ENCODE measurements around the gene AIFM1.
A peak's percentile ranks its signal among the peaks of the same experiment; 100 is the strongest.

The AIFM1 gene

DNA sequence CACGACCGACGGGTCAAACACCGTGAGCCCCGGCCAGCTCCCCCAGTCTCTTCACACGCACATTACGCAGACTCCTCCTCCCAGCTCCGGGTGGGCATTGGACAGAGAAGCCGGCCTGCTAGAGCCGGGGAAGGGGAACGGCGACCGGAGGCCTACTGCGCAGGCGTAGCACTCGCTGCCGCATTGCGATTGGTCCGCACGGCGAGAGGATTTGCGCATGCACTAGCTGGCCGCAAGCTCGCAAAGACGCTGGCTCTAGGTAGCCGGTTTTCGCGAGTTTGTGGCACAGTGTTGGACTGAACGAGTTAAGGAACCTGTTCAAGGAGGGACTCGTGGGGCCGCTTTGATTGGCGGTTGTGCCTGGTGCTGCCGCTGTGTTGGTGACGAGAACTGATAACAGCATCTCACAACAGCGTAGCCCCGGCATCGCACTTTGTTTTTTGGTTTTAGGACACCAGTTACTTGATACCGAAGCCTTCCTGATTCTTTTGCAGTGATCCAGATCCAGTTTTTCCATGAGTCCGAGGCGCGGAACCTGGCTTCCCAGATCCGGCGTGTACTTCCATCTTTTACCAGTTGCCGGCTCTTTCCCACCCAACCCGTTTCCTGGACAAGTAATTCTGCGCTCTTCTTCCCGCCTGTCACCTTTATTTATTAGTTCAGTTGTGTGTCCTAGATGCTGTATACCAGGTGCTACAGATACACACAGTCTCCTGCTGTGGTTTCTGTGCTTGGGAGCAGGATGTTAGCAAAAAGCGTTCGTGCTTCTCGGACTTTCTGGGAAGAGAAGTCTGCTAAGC, at the start of gene AIFM1:
Gene AIFM1 (minus strand): TSS at position 139 of the 800 bp plus-strand sequence. CDS start 185 bp downstream, outside the sequence.
- H3K27ac ChIP-seq (ENCODE audit: low read length), result peak within 1 kb of the TSS; percentile 80
- peaks cover 0 to 2% of the 10 kb centered on the region in 2 donors for H3K27me3 ChIP-seq (ENCODE audit: control insufficient read depth in 1 of 2, insufficient read depth in 2 of 2, low read length in 2 of 2)
- H3K36me3 ChIP-seq (ENCODE audit: control insufficient read depth in 2 of 2, insufficient read depth in 2 of 2, low read length in 2 of 2), result no peaks in the 10 kb centered on the region
- H3K9ac ChIP-seq (ENCODE audit: low read length in 2 of 2), result peak within 1 kb of the TSS; percentile 73 to 75
- H3K4me1 ChIP-seq (ENCODE audit: control insufficient read depth, insufficient read depth, low read length), result peaks cover 2% of the 10 kb centered on the region
- H3K9me3 ChIP-seq (ENCODE audit: control insufficient read depth in 2 of 2, low read length in 2 of 2), result no peaks in the 10 kb centered on the region
- peak within 1 kb of the TSS; percentile 71 to 80 for H3K4me3 ChIP-seq (ENCODE audit: low read length in 2 of 2)

DNA sequence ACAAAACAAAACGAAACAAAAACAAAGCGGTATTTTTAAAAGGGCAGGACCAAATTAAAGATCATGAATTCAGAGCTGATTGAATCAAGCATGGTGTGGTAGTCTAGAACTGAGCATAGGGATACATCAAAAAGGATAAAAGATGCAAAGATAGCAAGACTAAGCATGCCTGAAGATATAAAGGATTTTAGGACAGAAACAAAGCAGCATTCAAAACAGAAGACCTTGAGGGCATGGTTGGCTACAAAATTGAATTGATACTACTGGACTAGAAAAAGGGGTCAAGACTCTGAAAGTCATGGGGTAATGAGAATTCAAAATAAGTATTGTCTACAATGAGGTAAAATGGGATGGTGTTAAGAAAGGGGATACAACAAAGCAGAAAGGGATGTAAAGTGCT, 47.7 kb upstream of the AIFM1 start:
- Histone ChIP-seq H3K36me3 (ENCODE audit: control insufficient read depth in 2 of 2, insufficient read depth in 2 of 2, low read length in 2 of 2) (peaks cover 0 to 9% of the 10 kb centered on the region in 2 donors), H3K27me3 (ENCODE audit: control insufficient read depth in 1 of 2, insufficient read depth in 2 of 2, low read length in 2 of 2) (peaks cover 0 to 4% of the 10 kb centered on the region in 2 donors)

DNA sequence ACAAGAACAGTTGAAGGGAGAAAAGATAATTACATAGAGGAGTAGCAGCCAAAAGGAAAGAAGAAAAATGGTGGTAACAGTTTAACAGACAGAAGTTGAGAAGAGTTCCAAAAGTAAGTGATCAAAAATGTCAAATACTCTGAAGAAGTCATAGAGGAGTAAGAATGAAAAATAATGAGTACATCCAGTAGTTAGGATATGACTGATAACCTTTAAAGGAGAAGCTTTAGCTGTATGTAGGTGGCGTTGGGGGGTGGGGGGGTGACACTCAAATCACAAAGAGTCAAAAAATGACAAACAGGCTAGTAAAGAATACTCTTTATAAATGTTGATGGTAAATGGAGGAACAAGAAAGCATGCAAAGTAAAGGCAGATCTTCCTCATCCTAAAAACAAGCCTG, 46.7 kb upstream of the AIFM1 start:
- H3K9me3 ChIP-seq (ENCODE audit: control insufficient read depth in 2 of 2, low read length in 2 of 2), result no peaks in the 10 kb centered on the region
- H3K4me3 ChIP-seq (ENCODE audit: low read length in 2 of 2), result no peak overlapping the region
- H3K36me3 ChIP-seq (ENCODE audit: control insufficient read depth in 2 of 2, insufficient read depth in 2 of 2, low read length in 2 of 2), result peaks cover 0 to 9% of the 10 kb centered on the region in 2 donors

More for the DNA sequence above, 47.7 kb upstream of the AIFM1 start:
- H3K27ac ChIP-seq (ENCODE audit: low read length), result no peak overlapping the region
- H3K9me3 ChIP-seq (ENCODE audit: control insufficient read depth in 2 of 2, low read length in 2 of 2), result no peaks in the 10 kb centered on the region
- H3K9ac ChIP-seq (ENCODE audit: low read length in 2 of 2), result no peak overlapping the region
- no peak overlapping the region for H3K4me3 ChIP-seq (ENCODE audit: low read length in 2 of 2)
- no peaks in the 10 kb centered on the region for H3K4me1 ChIP-seq (ENCODE audit: control insufficient read depth, insufficient read depth, low read length)

DNA sequence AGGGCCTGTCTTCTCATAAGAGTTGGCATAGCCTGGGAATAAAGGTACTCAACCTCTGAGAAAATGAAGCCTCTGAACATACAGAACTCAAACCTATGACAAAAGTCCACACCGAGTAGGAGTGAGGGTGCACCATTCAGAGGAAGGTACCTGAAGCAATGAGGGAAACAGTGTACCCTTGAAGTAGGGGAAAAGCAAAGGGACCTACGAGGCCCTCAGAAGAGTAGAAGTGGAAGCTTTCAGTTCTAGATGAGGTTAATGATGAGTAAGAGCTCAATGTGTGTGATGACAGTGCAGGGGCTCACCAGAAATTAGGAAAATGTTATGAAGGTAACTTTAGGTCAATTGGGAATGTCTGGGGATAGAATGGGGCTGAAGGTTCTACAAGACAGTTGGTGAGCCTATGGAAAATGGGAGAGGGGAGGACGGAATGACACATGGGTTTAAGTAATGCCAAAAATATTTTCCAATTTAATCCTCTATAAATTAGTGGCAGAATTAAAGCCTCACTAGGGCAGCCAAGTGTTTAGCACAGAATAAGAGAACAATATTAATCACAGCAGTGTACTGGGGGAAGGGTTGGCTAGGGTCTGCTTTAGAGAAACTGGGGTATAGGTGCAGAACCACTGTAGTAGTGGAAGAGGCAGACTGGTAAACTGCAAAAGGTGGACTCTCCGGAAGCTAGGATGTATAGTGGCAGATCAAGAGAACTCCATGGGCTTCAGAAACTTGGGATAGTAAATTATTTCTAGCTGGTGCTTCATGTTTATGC, 46.0 kb upstream of the AIFM1 start:
- no peak overlapping the region for H3K4me3 ChIP-seq (ENCODE audit: low read length in 2 of 2)
- no peaks in the 10 kb centered on the region for H3K4me1 ChIP-seq (ENCODE audit: control insufficient read depth, insufficient read depth, low read length)
- H3K9me3 ChIP-seq (ENCODE audit: control insufficient read depth in 2 of 2, low read length in 2 of 2), result no peaks in the 10 kb centered on the region
- no peak overlapping the region for H3K27ac ChIP-seq (ENCODE audit: low read length)
- H3K9ac ChIP-seq (ENCODE audit: low read length in 2 of 2), result no peak overlapping the region
- peaks cover 0 to 4% of the 10 kb centered on the region in 2 donors for H3K27me3 ChIP-seq (ENCODE audit: control insufficient read depth in 1 of 2, insufficient read depth in 2 of 2, low read length in 2 of 2)
- H3K36me3 ChIP-seq (ENCODE audit: control insufficient read depth in 2 of 2, insufficient read depth in 2 of 2, low read length in 2 of 2), result peaks cover 0 to 9% of the 10 kb centered on the region in 2 donors

More for the DNA sequence above, 46.7 kb upstream of the AIFM1 start:
- Histone ChIP-seq H3K27ac (ENCODE audit: low read length) (no peak overlapping the region), H3K27me3 (ENCODE audit: control insufficient read depth in 1 of 2, insufficient read depth in 2 of 2, low read length in 2 of 2) (peaks cover 0 to 4% of the 10 kb centered on the region in 2 donors), H3K4me1 (ENCODE audit: control insufficient read depth, insufficient read depth, low read length) (no peaks in the 10 kb centered on the region), H3K9ac (ENCODE audit: low read length in 2 of 2) (no peak overlapping the region)

DNA sequence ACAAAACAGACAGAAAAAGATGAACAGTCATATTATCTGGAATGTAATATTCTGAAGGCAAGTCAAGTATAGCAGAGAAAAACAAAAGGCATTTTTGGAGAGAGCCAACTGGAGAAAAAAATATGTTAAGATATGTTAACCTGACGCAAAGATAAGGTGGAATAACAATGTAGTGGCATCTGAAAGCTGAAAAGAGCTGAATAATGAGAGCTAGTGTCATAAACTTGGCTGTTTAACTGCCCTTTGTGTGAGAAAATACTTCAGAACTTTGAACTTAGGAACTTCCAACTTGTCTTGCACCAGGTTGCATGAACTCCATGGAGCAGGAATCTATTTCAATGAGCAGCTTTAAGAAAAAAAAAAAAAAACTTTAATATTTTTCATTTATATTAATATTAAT, 39.0 kb upstream of the AIFM1 start:
- Histone ChIP-seq H3K36me3 (ENCODE audit: control insufficient read depth in 2 of 2, insufficient read depth in 2 of 2, low read length in 2 of 2) (no peaks in the 10 kb centered on the region), H3K4me3 (ENCODE audit: low read length in 2 of 2) (no peak overlapping the region), H3K9me3 (ENCODE audit: control insufficient read depth in 2 of 2, low read length in 2 of 2) (no peaks in the 10 kb centered on the region), H3K27me3 (ENCODE audit: control insufficient read depth in 1 of 2, insufficient read depth in 2 of 2, low read length in 2 of 2) (no peaks in the 10 kb centered on the region), H3K4me1 (ENCODE audit: control insufficient read depth, insufficient read depth, low read length) (no peaks in the 10 kb centered on the region), H3K9ac (ENCODE audit: low read length in 2 of 2) (no peak overlapping the region), H3K27ac (ENCODE audit: low read length) (no peak overlapping the region)

DNA sequence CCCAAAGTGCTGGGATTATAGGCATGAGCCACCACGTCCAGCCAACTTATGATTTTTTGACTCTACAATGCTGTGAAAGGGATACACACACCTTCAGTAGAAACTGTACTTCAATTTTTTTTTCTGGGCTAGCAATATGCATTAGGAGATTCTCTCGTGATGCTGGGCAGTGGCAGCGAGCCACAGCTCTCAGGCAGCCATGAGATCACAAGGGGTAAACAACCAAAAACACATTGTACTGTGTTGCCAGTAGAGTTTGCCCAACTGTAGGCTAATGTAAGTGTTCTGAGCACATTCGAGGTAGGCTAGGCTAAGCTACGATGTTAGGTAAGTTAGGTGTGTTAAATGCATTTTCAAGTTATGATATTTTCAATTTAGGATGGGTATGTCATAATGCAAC, 31.8 kb upstream of the AIFM1 start:
- no peak overlapping the region for H3K27ac ChIP-seq (ENCODE audit: low read length)
- no peaks in the 10 kb centered on the region for H3K4me1 ChIP-seq (ENCODE audit: control insufficient read depth, insufficient read depth, low read length)
- no peaks in the 10 kb centered on the region for H3K36me3 ChIP-seq (ENCODE audit: control insufficient read depth in 2 of 2, insufficient read depth in 2 of 2, low read length in 2 of 2)
- no peak overlapping the region for H3K9ac ChIP-seq (ENCODE audit: low read length in 2 of 2)
- H3K9me3 ChIP-seq (ENCODE audit: control insufficient read depth in 2 of 2, low read length in 2 of 2), result no peaks in the 10 kb centered on the region
- H3K4me3 ChIP-seq (ENCODE audit: low read length in 2 of 2), result no peak overlapping the region
- no peaks in the 10 kb centered on the region for H3K27me3 ChIP-seq (ENCODE audit: control insufficient read depth in 1 of 2, insufficient read depth in 2 of 2, low read length in 2 of 2)

DNA sequence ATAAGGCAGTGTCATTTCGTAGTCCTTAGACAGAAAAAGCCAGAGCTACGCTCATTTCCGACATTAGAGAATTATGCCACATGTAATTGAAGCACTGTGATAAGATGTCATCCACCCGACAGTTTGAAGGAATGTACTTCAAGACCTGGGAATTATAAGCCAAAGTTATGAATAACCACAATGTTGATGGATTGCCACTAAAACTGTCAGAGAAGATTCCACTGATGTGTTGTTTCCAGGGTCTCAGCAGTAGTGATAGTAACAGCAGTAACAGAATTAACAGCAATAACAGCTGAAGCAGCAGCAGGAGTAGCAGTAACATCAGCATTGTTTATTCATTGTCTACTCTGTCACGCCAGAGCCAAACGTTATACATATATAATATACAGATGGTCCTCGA, 30.8 kb upstream of the AIFM1 start:
- Histone ChIP-seq H3K27me3 (ENCODE audit: control insufficient read depth in 1 of 2, insufficient read depth in 2 of 2, low read length in 2 of 2) (no peaks in the 10 kb centered on the region), H3K27ac (ENCODE audit: low read length) (no peak overlapping the region), H3K9ac (ENCODE audit: low read length in 2 of 2) (no peak overlapping the region), H3K36me3 (ENCODE audit: control insufficient read depth in 2 of 2, insufficient read depth in 2 of 2, low read length in 2 of 2) (no peaks in the 10 kb centered on the region), H3K9me3 (ENCODE audit: control insufficient read depth in 2 of 2, low read length in 2 of 2) (no peaks in the 10 kb centered on the region), H3K4me3 (ENCODE audit: low read length in 2 of 2) (no peak overlapping the region), H3K4me1 (ENCODE audit: control insufficient read depth, insufficient read depth, low read length) (no peaks in the 10 kb centered on the region)

DNA sequence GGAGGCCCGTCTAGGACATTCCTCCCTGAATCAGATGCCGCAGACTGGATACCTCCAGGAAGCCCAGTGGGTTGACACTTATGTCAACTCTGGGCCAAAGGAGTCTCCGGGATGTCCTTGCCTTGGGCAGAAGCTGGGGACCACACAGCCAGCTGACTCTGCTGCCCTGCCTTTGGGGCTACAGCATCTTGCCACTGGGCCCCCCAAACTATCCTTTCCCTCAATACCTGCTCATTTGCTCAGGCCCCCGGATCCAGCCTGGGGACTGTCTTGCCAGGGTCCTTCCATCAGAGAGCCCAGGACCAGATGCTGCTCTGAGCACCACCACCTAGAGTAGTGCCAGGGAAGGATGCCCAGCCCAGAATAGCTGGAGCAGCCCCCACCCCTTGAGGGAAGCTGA, 25.2 kb upstream of the AIFM1 start:
- H3K9me3 ChIP-seq (ENCODE audit: control insufficient read depth in 2 of 2, low read length in 2 of 2), result no peaks in the 10 kb centered on the region
- H3K36me3 ChIP-seq (ENCODE audit: control insufficient read depth in 2 of 2, insufficient read depth in 2 of 2, low read length in 2 of 2), result no peaks in the 10 kb centered on the region
- H3K9ac ChIP-seq (ENCODE audit: low read length in 2 of 2), result no peak overlapping the region
- no peak overlapping the region for H3K27ac ChIP-seq (ENCODE audit: low read length)
- peaks cover 0 to 11% of the 10 kb centered on the region in 2 donors for H3K27me3 ChIP-seq (ENCODE audit: control insufficient read depth in 1 of 2, insufficient read depth in 2 of 2, low read length in 2 of 2)
- no peaks in the 10 kb centered on the region for H3K4me1 ChIP-seq (ENCODE audit: control insufficient read depth, insufficient read depth, low read length)
- no peak overlapping the region for H3K4me3 ChIP-seq (ENCODE audit: low read length in 2 of 2)

DNA sequence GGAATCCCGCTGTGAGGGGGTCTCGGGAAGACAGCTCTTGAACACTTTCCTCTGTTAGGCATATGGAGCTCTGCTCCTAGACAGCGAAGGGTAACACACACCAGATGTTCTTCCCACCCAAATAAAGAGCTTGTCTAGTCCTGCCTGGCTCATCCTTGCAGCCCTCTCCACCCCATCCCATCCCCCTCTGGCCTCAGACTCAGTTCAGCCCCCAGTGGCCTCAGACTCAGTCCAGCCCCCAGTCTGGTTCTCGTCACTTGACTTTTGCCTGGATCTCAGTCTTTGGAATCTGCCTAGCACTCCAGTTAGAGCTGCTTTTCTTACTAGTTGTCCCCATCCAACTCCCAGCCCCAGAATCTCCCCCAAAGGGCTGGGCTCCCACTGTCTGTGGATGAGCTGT, 21.0 kb upstream of the AIFM1 start:
- Histone ChIP-seq H3K9me3 (ENCODE audit: control insufficient read depth in 2 of 2, low read length in 2 of 2) (no peaks in the 10 kb centered on the region), H3K27me3 (ENCODE audit: control insufficient read depth in 1 of 2, insufficient read depth in 2 of 2, low read length in 2 of 2) (peaks cover 0 to 11% of the 10 kb centered on the region in 2 donors), H3K9ac (ENCODE audit: low read length in 2 of 2) (no peak overlapping the region), H3K4me3 (ENCODE audit: low read length in 2 of 2) (no peak overlapping the region), H3K4me1 (ENCODE audit: control insufficient read depth, insufficient read depth, low read length) (no peaks in the 10 kb centered on the region), H3K36me3 (ENCODE audit: control insufficient read depth in 2 of 2, insufficient read depth in 2 of 2, low read length in 2 of 2) (no peaks in the 10 kb centered on the region), H3K27ac (ENCODE audit: low read length) (no peak overlapping the region)

DNA sequence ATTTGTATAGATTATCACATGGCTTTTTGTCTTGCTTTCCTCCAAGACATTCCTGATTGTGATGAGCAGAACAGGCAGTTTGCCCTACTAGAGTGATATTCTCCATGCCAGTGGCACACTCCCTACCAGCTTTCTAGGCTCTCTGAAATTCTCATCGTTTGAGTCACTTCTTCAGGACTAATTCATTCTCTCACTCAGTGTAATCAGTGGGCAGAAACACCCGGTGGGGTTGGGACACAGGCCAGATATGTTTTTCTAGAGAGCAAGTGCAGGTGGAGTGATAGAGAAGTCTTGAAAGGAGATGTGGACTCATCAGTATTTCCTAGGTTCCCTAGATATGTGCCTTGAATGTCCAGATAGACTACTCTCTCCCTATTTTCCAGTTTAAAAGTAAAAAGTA, 19.2 kb upstream of the AIFM1 start:
- H3K9me3 ChIP-seq (ENCODE audit: control insufficient read depth in 2 of 2, low read length in 2 of 2), result no peaks in the 10 kb centered on the region
- H3K4me3 ChIP-seq (ENCODE audit: low read length in 2 of 2), result no peak overlapping the region
- peaks cover 0 to 5% of the 10 kb centered on the region in 2 donors for H3K27me3 ChIP-seq (ENCODE audit: control insufficient read depth in 1 of 2, insufficient read depth in 2 of 2, low read length in 2 of 2)
- H3K27ac ChIP-seq (ENCODE audit: low read length), result no peak overlapping the region
- H3K9ac ChIP-seq (ENCODE audit: low read length in 2 of 2), result no peak overlapping the region
- no peaks in the 10 kb centered on the region for H3K4me1 ChIP-seq (ENCODE audit: control insufficient read depth, insufficient read depth, low read length)
- no peaks in the 10 kb centered on the region for H3K36me3 ChIP-seq (ENCODE audit: control insufficient read depth in 2 of 2, insufficient read depth in 2 of 2, low read length in 2 of 2)

Measured in stomach smooth muscle (tissue), 2 donors.